Liver (tissue), 3 donors: Measurements from ENCODE around the gene CYB5R4.

ENCODE experiments used
- CTCF ChIP-seq: fragments of 150-350 bp; IDR thresholded peaks from 2 replicates; pipeline ENCODE4 v1.5.1; 2017; ENCODE audit warnings: improper control_type of control experiment, low read depth, low read length; ENCODE audit not compliant: missing input control
- TAF1 ChIP-seq: conservative IDR thresholded peaks from 2 replicates; pipeline ENCODE4 v1.6.1; 2016; ENCODE audit warnings: antibody characterized with exemption, mild to moderate bottlenecking
- donor health status: healthy.
- donor health status: healthy.

GRCh38 chr6:83921315-83921714, 61.8 kb downstream of the CYB5R4 start:
- TF ChIP-seq TAF1 (no peak), CTCF (no peak)
